ENCODE results near the gene SEC11C.
A peak's percentile ranks its signal among the peaks of the same experiment; 100 is the strongest.

Gene SEC11C

DNA sequence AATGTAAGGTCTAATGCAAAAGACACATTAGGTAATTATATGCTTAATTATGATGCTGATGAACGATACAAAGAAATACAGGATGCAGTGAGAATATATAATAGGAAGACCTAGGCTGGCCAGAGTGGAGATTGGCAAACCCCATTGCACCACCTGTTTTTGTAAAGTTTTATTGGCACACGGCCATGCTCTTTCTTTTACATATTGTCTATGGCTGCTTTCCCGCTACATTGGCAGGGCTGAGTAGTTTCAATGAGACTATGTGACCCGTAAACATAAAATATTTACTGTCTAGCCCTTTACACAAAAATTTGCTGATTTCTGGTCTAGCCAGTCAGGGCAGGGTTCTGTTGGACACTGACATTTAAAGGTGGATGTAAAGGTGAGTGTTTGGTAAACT, 5.4 kb downstream of the SEC11C start:
- DNase-seq = no peak

DNA sequence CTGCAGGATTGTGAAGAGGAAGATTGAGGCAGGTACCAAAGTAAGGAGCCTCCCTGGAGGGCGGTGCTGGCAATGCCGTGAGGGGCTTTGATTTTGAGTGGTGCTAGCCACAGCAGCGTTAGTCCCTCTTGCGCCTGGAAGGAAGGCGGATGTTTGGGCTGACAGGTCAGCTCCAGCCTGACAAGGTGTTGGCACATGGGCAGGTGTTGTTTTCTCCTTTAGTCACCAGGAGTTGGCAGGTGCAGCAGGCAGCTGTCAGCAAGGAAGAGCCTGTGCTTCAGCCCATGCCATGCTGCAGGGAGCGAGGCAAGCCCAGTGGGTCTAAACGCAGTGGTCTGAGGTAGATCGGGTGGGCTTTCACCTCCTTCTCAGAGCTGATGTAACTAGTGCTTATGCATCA, 8.5 kb downstream of the SEC11C start:
- DNase-seq = peak; percentile 51

DNA sequence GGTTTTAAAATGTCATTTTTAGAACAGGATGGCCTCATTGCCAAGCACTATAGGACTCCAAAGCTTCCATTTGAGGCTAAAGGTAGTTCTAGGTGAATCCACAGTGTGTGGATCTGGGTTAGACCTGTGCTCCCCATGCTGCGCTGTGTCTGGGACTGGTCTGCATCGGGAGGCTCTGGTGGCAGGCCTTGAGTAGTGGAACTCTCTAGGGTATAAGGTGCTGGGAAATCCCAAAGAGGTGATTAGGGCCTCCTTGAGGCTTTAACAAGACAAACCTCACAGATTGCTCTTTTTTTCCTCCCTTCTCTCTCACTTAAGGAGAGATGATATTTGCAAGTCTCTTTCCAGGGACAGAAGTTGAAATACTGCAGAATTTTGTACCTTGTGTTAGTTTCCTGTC, 9.3 kb downstream of the SEC11C start:
- DNase-seq = no peak

DNA sequence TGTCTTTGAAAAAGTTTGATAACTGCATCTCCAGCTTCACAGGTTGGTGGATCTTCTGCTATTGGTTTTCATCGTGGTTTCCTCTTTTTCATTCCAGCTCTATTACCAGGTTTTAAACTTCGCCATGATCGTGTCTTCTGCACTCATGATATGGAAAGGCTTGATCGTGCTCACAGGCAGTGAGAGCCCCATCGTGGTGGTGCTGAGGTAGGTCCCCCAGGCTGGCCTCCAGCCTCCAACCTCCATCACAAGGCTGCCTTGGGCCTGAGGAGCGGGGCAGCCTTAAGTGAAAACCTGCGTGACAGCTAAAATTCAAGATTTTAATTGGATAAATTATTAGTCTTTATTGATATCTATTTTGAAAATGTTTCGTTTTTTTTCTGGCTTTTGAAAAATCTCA, 9.7 kb downstream of the SEC11C start:
- DNase-seq = no peak

DNA sequence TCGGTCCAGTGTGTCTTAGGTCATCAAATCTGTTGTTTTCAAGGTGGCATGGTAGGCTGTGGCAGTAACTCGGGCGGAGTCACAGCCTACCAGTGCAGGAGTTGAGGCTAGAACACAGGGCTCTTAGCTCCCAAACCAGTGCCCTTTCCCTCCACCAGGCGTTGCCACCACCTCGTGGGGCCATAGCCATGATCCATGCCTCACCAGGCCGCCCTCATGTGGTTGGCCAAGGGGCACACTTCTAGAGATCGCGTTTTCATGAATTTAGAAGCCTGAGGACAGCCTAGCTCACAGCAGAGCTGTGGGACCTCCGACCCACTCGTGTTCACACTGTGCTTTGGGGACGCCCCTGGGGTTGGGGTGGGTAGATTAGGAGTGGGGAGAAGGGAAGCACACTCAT, 10.6 kb downstream of the SEC11C start:
- no peak for DNase-seq

- DNase-seq = no peak
These were observed 15.5 kb downstream of the SEC11C start for GRCh38 chr18:59155153-59155552.

DNA sequence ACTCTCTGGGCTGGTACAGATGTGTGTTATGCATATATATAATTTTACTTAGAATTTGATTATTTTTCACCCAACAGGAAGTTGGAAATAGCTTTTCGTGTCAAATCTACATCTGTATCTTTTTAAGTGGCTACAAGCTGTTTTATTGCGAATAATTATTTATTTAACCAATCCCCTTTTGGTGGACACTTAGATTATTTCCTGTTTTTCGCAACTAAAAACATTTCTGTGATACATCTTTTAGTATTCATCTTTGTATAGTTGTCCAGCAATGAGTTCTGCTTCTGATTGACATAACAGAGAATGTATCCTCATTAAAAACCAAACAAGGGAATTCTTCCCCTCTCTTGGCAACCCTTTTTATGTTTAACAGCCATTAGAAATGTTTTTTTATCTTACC, 16.6 kb downstream of the SEC11C start:
- DNase-seq = no peak

DNA sequence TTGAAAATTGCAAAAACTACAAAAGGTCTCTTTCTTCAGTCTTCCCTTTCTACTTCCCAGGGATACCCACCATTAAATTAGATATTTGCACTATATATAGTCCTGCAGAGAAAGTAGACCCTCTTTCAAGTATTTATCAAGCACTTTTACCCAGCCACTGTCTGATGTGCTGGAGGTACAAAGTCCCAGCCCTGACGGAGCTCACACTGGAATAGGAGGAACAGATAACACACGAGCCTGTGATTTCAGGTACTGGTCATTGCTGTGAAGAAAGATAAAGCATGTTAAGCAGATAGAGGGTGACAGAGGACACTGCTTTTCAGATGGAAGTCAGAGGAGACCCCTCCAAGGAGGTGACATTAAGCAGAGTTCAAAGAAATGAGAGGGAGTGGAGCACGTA, 19.6 kb downstream of the SEC11C start:
- no peak for DNase-seq

DNA sequence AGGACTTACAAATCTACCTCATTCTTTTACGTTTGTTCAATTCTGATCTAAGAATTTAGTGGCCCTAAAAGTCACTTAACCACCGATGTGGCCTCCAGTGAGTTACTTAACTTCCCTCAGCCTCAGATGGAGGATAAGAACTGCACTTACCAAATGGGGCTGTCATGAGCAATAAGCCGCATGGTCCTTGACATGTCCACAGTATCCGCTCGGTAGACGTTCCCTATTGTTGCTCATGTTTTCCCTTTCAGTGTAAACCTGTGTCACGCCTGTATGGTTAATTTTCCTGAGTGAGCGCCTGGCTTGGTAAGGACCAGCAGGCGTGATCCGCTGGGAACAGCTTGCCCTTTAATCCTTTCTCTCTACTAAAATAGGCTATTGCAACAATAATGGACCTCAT, 20.3 kb downstream of the SEC11C start:
- DNase-seq = no peak

- DNase-seq = no peak
These were observed 33.1 kb downstream of the SEC11C start for GRCh38 chr18:59172664-59173249.

GRCh38 chr18:59177485-59177884, 37.8 kb downstream of the SEC11C start:
- DNase-seq = no peak

DNA sequence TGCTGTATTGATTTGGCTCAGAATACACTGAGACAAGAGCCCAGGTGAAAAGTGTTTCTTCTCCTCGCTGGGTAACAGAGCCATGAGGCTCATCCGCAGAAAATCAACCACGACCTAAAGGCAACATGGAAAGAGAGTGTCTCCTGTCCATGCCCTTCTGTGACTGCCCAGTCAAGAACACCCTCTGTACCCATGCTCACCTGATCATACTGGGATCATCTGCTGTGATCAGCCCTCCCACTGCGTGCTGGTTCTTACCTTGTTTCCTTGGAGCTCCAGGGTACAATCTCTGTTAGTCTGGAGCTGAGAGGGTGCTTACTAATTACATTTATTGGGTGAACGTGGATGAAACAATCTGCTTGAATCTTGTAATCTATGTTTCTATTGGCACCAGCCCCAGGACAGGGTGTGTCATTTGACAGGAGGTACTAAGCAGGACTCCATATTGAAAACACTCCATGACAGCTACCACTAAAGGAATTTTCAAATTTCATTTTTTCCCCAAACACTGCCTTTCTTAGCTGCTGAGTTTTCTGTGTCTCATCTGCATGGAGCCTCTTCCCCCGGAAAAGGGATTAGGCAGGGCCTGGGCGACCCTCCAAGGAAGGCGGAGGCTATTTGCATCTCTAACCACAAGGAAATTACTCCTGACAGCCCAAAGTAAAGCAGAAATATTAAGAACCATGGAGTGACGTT, 40.6 kb downstream of the SEC11C start:
- no peak for DNase-seq

DNA sequence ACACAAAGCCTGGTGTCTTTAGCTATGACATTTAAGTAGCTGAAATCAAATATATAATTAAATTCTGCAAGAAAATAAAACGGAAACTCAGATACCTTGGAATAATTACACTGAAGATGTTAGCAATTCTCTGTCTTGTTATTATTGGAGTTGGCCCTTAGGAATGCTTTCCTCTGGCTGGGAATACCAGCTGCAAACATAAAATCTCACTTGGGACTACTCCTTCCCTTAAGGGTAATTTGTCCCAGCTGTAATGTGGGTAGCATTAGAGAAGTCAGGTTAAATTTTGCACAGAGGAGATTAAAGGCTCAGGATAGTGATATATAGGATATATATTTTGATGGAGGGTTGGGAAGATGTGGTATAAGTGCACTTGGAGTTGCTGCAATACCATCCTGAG, 43.0 kb downstream of the SEC11C start:
- no peak for DNase-seq

DNA sequence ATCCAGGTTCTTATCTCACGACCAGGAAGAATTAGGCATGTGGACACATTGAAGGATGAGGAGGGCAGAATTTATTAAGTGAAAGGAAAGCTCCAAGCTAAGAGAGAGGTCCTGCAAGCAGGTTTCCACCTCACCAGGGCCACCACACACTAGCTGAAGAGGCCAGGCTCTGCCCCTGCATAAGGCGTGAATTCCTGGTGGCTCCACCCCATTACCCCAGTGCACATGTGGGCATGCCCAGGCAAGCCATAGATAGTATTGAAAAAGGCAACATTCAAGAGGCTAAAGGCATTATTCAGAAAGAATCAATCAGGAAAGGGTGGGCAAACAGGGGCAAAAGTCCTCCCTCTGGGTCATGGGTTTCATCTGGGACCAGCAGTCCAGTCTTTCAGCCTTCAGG, 49.3 kb downstream of the SEC11C start:
- no peak for DNase-seq

GRCh38 chr18:59189746-59190145, 50.1 kb downstream of the SEC11C start:
- no peak for DNase-seq

DNA sequence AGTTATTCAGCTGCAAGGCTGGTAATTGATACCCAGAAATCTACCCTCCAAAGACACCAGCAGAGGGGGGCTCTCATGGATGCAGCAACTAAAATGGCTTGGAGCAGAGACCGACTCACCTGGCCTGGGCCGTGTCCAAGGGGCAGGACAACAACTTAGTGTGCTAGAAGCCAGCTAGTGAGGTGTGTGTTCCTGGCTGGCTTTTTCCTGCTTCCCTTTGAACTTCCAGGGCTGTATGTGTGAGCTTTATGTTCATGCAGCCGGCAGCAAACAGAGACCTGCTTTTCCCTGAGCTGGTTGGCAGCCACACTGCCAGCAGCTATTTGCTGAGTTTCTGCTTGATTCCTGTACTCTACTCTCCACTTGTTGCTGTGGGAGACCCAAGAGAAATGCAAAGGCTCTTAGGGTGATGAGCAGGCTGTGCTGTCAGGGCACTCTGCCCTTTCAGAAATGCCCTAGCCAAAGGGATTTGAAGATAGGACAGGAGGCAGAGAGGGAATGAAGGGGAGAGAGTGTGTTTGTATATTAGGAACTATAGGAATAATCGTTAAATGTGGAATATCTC, 56.6 kb downstream of the SEC11C start:
- no peak for DNase-seq

DNA sequence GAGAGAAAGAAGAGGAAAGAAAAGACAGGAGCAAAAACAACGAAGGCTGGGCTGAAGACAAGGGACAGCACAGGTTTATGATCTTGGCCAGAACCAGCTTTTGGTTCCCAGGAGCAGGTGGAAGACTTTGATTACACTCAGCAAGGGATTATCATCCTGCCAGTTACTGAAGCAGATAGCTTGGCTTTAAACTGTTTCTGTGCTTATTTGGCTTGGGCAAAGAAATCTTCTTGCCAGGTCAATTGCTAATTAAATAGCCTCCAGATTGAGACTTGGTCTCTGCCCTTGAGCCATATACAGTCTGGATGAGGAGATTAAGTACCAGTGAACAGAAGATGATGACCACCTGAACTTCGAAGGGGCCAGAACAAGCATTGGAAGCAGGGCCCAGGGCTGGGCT, 58.0 kb downstream of the SEC11C start:
- no peak for DNase-seq

DNA sequence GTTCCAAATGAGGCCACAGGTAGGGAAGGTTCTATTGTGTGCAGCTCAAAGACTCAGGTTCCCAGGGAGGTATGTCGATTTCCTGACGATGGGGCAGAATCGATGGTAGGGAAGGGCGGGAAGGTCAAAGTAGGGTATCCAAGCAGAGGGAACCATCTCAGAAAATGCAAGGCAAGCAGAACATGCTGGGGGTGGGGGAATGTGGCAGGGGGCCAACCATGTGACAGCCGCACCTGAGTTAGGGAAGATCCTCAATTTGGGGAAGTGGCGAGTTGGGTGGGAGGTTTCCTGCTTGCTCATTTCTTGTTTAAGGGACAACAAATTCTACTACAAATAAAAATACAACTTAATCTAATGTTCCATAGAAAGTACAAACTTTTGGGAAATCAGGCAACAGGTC, 58.5 kb downstream of the SEC11C start:
- DNase-seq = no peak

DNA sequence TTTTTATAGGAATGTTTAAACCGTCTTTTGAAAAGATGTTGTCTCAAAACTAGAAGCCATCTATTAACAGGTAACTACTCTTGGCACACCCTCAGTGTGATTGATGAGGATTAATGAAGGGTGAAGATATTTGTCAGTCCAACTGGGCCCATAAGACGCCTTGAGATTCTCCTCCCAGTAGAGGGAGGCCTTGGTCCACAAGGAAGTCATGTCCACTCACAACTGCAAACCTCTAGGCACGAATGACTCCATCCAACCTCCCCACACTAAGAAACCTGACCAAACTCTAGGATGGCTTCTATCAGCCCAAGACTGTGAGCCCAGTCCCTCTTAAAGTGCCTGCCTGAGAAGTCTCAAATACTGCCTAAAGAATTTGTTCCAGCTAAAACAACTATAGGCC, 61.1 kb downstream of the SEC11C start:
- no peak for DNase-seq

GRCh38 chr18:59202258-59202820, 62.7 kb downstream of the SEC11C start:
- no peak for DNase-seq

DNA sequence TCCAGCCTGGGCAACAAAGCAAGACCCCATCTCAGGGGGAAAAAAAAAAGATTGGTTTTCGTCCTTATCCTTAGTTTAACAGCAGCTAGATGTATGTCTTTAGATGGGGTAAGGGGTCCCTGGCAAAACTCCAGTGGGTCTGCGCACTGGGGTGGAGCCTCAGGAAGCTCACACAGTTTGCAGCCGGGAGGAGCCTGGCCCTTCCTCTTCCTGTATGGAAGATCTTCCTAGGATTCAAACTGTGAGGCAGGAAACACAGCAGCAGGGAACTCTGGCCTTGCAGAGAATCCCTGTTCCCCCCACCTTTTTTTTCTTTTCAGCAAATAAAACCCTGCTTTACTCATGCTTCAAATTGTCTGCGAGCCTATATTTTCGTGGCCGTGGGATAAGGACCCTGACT, 67.8 kb downstream of the SEC11C start:
- DNase-seq = no peak
